ENCODE data around the gene DICER1.
A peak's percentile ranks its signal among the peaks of the same experiment; 100 is the strongest.

The DICER1 gene

GRCh38 chr14:95122621-95122945 lies 34.7 kb downstream of the DICER1 start:
- DNase-seq, result no peak

DNA sequence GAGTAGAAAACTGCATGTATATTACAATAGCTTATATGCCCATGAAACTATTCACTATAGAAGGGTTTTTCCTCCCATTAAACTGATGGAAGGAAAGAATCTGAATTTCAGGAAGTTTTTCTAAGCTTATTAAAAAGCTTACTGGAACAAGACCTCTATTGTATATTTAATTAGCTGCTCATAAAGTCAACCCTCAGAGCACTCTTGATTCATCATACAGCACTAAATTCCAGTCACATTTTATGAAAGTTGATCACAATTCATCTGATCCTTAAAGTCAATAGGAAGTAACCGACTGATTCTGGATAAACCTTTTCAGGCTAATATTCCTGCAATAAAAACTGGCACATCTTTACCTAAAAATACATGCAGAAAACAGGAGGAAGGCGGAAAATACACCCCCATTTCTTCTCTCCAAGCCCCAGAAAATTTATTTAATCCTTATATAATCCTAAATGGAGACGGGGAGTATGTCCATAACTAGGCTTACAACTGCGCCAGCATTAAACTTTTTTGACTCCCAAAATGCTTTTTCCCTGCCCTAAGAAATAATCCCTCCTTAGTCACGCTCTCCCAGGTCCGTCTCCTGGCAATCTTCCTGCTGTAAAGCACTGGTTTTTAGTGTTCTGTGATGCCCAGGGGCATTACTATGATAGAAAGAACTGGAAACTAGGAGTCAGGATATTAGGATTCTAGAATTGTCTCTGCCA lies 35.3 kb downstream of the DICER1 start:
- no peak for DNase-seq

- no peak for DNase-seq
Observed at GRCh38 chr14:95119336-95119735, 38.0 kb downstream of the DICER1 start.

- DNase-seq, result no peak
Observed at GRCh38 chr14:95117937-95118721, 39.2 kb downstream of the DICER1 start.

DNA sequence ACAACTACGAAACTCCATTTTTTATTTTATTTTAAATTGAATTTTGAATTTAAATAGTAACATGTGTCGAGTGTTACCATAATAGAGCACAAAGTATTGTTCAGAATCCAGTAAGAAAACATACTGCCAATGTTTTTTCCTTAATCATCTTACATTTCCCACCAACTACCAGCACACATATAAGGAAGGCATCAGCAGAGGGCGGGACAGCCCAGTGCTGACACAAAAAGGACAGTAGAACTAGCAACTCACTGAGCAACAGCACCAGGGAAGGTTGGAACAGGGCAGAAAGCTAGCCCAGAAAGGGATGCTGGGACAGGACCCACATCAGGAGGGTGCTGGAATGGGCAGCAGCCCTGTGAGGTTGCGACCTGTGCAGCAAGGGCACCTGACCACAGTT lies 43.9 kb downstream of the DICER1 start:
- DNase-seq, result no peak

DNA sequence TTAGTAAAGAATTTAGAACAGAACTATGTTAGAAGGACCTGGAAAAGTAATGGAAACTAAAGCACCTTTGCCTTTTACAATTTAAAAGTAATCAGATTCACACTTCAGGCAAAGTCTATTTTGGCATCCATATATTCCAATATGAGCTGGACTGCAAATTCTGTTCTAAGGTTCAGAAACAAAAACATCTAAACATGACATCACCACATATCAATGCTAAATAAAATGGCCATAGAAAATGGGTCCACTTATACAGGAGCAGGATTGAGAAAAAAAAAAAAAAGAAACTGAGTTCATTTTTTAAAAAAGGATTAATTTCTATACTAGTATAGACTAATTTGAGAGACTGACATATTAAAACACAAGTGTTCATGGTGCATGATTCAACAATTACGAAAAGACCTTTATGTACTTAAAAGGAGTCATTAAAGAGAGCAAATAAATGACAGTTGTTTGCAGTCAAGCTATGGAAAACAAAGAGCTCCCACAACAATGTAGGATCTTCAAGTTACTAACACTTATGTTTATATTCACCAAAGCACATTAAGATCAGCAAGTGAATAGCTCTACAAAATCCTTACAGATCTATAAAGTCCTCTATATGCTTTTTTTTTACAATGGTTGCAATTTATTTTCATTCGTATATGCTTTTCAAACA lies 45.7 kb downstream of the DICER1 start:
- no peak for DNase-seq

DNA sequence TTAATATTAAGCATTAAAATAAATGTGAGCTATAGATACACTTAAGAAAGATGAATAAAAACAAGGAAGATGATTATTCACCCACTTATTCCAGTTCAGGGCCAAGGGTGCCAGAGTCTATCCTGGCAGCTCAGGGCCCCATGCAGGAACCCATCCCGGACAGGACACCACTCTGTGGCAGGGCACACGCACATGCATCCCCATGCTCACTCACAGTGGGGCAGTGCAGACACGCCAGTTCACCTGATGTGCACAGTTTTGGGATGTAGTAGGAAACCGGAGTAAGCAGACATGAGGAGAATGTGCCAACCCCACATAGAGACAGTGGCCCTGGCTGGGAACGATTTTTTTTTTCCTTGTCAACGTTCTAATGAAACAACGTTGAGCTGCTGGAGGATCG lies 47.2 kb downstream of the DICER1 start:
- DNase-seq, result no peak

GRCh38 chr14:95107711-95108110 lies 49.6 kb downstream of the DICER1 start:
- no peak for DNase-seq

DNA sequence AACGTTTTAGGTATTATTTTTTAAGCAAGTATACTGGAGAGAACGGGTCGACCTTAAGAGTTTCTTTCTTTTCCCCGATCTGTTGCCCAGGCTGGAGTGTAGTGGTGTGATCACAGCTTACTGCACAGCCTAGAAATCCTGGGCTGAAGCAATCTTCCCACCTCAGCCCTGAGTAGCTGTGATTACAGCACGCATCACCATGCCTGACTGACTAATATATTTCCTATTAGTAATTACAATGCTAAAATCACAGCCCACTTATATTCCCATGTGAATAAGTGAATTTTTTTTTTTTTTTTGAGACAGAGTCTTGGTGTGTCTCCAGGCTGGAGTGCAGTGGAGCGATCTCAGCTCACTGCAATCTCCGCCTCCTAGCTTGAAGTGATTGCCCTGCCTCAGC lies 50.4 kb downstream of the DICER1 start:
- DNase-seq, result no peak

- DNase-seq, result no peak
Observed at GRCh38 chr14:95104911-95105310, 52.4 kb downstream of the DICER1 start.

DNA sequence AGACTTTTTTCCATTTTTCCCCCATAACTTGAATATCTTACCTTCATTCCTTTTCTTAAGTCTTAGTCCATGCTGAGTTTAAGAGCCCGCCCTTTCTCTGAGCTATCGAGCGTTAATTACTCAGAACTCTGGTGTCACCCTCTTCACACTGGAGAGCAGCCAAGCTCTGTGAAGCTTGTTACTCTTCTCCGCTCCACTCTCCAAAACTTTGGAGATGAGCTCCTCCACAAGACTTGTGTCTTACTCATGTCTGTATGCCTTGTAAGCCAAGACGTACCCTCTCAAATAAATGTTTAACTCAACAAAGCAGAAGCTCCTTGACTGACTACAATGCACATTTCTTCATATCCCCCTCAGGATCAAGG lies 54.7 kb downstream of the DICER1 start:
- DNase-seq, result no peak

DNA sequence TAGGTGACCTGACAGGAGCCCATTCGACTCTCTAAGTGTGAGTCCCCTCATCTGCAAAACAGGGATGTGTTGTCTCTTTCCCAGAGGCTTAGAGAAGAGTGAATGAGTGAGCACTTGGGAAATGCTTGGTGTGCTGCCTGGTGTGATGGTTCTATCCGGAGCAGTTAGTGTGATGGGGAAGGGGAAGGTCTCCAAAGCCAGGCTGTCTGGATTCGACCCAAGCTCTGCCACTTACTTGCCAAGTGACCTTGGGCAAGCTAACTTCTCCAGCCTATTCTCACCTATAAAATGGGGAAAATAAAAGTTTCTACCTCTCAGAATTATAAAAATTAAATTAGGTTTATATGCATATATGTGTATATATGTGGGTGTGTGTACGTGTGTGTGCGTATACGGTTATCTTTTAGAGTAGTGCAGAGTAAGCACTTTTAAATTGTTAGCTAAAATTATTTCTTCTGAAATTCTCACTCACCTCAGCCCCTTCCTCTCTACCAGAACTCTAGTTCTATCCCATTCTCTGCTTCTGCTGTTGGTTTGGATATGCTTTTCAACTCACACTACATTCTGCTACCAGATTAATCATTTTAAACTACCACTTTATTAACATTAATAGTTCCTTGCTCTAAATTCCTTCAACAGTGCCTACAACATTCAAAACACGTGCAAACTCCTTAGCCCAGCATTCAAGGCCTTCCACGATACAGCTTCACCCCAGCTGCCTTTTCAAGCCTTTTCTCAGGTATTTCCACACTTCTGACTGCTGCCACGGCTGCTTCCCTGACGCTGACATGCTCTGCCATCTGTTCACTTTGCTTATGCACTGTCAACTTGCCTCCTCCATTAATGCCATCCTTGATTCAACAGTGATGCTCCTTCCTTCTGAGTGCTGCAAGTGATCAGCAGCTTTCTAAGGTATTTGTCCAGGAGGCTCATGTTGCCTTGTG lies 55.3 kb downstream of the DICER1 start:
- DNase-seq, result no peak

DNA sequence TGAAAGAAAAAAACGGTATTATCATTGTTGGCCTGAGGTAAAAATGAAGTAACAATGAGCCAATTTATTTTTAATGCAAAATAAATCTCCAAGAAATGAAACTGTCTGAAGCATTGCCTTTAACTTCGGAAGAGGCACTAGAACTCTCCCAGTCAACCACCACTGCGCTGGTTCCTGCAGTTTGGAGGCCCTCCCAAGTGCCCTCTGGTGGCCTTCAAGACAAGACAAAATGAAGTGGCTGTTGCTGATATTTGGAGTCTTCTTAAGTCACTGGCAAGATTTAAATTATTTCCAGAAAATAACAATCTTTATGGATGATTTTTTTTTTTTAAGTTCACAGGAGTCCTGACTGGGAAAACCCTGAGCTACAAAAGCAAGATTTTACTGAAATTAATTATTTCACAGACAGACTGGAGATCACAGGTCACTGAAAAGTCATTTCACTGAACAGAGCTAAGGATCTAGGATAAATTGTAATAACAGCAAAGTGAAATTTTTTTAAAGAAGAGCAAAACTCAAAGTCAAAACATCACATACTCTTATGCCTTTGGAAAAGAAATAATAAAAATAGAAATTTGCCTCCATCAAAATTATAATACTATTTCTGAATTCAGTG lies 58.2 kb downstream of the DICER1 start:
- DNase-seq, result peak; percentile 46

- no peak for DNase-seq
Observed at GRCh38 chr14:95097385-95097784, 59.9 kb downstream of the DICER1 start.

GRCh38 chr14:95096476-95096875 lies 60.9 kb downstream of the DICER1 start:
- no peak for DNase-seq

DNA sequence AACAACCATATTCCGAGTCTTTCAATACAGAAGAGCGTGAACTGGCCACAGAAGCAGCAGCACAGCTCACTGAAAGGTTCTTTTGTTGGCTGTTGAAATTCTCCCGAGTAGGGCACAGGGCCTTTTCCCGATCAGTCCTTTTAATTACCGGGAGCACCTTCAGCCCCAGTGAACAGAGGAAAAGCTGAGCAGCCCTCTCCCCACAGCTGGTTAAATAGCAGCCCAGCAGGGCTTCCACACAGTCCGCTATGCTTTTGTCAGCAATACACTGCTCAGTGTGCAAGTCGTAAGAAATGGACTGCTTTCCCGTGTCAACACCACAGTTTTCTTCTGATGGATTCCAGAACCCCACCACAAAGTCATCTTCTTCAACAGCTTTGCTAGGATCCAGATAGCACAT lies 61.3 kb downstream of the DICER1 start:
- DNase-seq, result no peak

DNA sequence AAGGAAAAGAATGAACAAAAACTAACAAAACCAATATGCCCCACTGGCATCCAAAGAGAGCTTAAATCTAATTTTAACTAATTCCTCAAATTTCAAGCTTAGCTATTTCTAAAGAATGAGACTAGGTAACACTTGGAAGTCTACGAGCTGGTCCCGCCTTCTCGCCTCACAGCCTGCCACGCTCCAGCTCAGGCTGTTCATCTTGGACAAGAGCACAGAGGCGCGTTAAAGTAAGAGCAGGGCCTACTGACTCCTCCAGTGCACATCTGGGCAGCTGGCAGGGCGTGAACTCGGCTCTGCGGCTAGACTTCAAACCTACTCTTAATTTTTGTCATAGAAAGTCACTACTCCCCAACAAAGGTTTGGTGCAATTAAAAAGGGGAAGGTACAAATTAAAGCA lies 64.6 kb downstream of the DICER1 start:
- no peak for DNase-seq

DNA sequence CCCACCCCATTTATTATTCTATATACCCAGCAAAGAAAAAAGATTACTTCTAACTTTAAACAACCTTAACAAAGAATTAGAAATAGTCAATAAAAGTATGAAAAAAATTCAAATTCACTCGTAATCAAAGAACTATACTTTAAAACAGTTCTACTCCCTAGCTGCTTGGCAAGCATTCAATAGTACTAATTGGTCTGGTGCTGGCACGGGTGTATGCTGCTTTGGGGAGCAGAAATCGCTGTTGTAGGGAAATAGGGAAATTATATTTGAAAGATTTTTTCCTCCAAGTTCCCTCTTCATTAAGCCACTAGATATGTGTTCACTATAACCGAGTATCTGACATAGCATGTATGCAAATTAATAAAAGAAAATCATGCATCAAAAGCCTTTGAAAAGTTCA lies 65.7 kb downstream of the DICER1 start:
- no peak for DNase-seq

DNA sequence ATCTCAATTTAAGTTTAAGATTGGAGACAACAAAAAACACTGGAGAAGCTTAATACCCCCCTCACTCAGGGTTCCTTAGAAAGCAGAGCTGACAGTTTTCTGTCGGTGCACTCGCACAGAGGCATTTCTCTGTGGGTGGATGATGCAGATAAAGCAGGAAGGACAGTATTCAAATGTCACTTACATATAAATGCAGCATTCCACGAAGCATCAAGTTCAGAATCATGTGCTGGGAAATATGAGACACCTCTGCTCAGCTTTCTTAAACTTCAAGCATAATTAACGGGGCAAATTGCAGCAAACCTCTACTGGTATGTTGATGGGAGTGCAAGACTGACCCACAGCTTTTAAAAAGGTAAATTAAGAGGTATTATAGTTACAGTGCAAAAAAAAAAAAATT lies 68.7 kb downstream of the DICER1 start:
- no peak for DNase-seq

DNA sequence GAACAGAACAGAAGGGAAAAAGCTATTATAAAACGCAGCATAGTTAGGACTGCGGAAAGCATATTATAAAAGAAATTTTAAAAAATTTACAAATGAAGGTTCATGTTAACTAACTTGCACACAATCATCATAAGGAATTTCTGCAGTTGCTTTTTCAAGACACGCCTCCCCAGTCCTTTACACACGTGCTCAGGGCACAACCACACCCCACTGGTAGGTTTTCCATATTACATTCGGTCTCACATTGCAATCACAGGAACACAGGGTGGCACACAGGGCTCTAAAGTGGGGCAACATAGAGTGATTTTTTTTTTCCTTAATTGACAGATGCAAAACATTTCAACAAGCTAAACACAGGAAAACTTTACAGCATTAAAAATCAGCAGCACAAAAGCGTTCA lies 69.7 kb downstream of the DICER1 start:
- DNase-seq, result no peak

- no peak for DNase-seq
Observed at GRCh38 chr14:95085321-95085720, 72.0 kb downstream of the DICER1 start.

DNA sequence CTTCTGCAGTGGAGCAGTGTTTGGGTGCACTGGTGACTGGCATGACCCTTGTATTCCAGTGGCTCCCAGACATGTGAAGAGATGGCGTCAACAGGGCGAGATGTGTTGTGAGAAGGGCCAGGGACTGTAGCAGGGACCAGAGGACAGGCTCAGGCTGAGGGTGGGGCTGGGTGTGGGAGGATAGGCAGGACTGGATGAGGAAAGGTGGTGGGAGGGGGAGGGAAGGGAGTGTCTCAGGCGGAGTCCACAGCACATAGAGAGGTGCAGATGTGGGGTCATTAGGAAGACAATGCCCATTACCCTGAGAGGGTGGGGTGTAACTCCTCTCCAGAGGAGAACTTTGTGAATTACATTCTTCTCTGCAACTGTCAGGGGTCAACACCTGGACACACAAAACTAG lies 78.5 kb downstream of the DICER1 start:
- DNase-seq, result no peak

- DNase-seq, result no peak
Observed at GRCh38 chr14:95077345-95077744, 80.0 kb downstream of the DICER1 start.
